Peyer's patch (tissue), 4 donors: ENCODE data around the gene DSC2. TPM values are rescaled to one million over a fixed set of nuclear protein-coding genes. Genes with fewer than 3 reads are reported as not detected.
A peak's percentile ranks its signal among the peaks of the same experiment; 100 is the strongest.

Experiments used
- DNase-seq, 3 donors: peaks; one replicate each; pipeline ENCODE4 v3.0.0-alpha.2; 2017 to 2019
- H3K27ac ChIP-seq, 4 donors: fragments of 200-600 bp; sonication (generic); one replicate each; pipeline ENCODE4 v1.5.1; 2016 to 2019
- H3K27me3 ChIP-seq, 2 donors: fragments of 200-600 bp; sonication (generic); one replicate each; pipeline ENCODE4 v1.5.1; 2019
- H3K36me3 ChIP-seq, 3 donors: fragments of 200-600 bp; sonication (generic); one replicate each; pipeline ENCODE4 v1.5.1; 2016 to 2019
- H3K4me1 ChIP-seq, 4 donors: fragments of 200-600 bp; sonication (generic); one replicate each; pipeline ENCODE4 v1.5.1; 2016 to 2019
- H3K4me3 ChIP-seq, 4 donors: fragments of 200-600 bp; sonication (generic); 1 replicate in 3 of 4; 2 replicates in 1 of 4; pipeline ENCODE4 v1.5.1; 2016 to 2019; ENCODE audit warnings: mild to moderate bottlenecking in 1 of 4
- H3K9me3 ChIP-seq, 4 donors: fragments of 200-600 bp; sonication (generic); one replicate each; pipeline ENCODE4 v1.5.1; 2016 to 2019; ENCODE audit warnings: mild to moderate bottlenecking in 1 of 4
- POLR2A ChIP-seq, 2 donors: fragments of 450-650 bp; IDR thresholded peaks; one replicate each; pipeline ENCODE4 v1.5.1; 2017; ENCODE audit warnings: antibody characterized with exemption in 2 of 2, mild to moderate bottlenecking in 2 of 2, moderate library complexity in 2 of 2
- total RNA-seq, 4 donors: library from RNA; depleted of rRNA; stranded (reverse); fragments of >200 nt; gene quantifications; one replicate each; pipeline ENCODE4 v1.1.0, GENCODE V29; 2016
- TF ChIP-seq, protein P1 (sequence below), 6 experiments: fragments of 450-650 bp in 4 of 6; fragments of 200-600 bp in 2 of 6; sonication (generic) in 1 of 6; IDR thresholded peaks; one replicate each; pipeline ENCODE4 v1.5.1; 2017 to 2019; ENCODE audit warnings: antibody characterized with exemption in 6 of 6, mild to moderate bottlenecking in 3 of 6, moderate library complexity in 1 of 6

The DSC2 gene
- total RNA-seq, 4 donors from 2014 or later, result 9.9 to 90.0 (median 59.6) TPM

DNA sequence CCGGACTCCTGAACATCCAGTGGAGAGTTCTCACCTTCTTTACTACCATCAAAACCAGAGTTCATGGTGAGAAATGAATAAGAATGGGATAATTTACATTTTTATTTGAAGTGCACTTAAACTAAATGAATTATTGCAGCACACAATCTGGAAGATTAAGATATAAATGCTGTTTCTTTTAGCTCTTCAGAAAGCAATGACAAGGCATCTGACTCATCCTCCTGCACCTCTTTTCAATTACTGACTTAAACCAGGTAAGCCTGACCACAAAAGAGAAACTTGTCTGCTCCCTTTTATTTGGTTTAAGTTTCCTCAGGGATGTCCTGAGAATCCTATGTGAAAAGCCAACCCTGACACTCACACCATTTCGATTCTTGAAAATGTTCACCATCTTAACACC lies 720 bp upstream of the DSC2 start:
- TF ChIP-seq, protein P1, sequence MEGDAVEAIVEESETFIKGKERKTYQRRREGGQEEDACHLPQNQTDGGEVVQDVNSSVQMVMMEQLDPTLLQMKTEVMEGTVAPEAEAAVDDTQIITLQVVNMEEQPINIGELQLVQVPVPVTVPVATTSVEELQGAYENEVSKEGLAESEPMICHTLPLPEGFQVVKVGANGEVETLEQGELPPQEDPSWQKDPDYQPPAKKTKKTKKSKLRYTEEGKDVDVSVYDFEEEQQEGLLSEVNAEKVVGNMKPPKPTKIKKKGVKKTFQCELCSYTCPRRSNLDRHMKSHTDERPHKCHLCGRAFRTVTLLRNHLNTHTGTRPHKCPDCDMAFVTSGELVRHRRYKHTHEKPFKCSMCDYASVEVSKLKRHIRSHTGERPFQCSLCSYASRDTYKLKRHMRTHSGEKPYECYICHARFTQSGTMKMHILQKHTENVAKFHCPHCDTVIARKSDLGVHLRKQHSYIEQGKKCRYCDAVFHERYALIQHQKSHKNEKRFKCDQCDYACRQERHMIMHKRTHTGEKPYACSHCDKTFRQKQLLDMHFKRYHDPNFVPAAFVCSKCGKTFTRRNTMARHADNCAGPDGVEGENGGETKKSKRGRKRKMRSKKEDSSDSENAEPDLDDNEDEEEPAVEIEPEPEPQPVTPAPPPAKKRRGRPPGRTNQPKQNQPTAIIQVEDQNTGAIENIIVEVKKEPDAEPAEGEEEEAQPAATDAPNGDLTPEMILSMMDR (IDR thresholded peaks at IDR 0.05), result no peak
- TF ChIP-seq POLR2A (IDR thresholded peaks at IDR 0.05), result no peak
- Histone ChIP-seq H3K4me3 (no peak overlapping the region), H3K27ac (no peak overlapping the region), H3K36me3 (no peaks in the 10 kb centered on the region), H3K27me3 (no peaks in the 10 kb centered on the region), H3K4me1 (peaks cover 0 to 3% (median 0%) of the 10 kb centered on the region in 4 donors), H3K9me3 (peaks cover 0 to 5% (median 0%) of the 10 kb centered on the region in 4 donors)
- DNase-seq, result no peak

DNA sequence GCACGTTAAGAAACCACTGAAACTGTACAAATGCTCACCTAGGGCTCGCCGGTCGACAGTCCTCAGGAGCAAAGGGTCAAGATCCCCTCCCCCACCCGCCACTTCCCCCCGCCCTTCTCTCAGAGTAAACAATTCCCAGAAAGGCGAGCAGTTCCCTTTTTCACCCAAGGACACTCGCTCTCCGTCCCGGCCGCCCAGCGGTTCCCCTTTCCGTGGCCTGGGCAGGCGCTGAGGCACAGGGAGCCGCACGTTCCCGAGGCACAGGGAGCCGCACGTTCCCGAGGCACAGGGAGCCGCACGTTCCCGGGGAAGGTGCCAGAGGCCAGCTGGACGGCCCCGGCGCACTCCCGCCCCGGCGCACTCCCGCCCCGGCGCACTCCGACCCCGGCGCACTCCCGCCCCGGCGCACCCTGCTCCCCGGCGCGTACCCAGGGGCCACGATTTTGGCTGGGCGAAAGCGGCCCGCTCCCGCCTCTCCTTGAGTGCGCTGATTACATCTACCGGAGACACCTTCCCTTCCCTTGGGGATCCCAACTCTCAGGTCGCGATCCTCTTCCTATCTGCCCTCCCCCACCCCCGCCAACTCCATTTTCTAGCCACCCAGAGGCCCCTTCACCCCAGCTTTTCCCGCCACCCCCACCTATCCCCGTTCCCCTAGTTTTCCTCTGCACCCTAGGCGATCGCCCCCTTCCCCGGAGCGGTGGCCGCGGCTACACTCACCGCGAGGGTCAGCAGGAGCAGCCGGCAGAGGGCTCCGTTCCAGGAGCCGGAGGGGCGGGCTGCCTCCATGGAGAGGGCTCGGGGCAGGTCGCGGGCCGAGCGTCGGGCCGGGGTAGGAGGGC lies 817 bp downstream of the DSC2 start:
- Histone ChIP-seq H3K36me3 (no peaks in the 10 kb centered on the region), H3K4me1 (peaks cover 0 to 3% (median 0%) of the 10 kb centered on the region in 4 donors), H3K27ac (peak overlapping the region; percentile 55 to 99 (median 96)), H3K27me3 (no peaks in the 10 kb centered on the region), H3K4me3 (peak overlapping the region; percentile 27 to 91 (median 56)), H3K9me3 (peaks cover 0 to 5% (median 0%) of the 10 kb centered on the region in 4 donors)
- DNase-seq, result peak in 2 of 3 donors; percentile 80 to 88
- TF ChIP-seq, protein P1 (IDR thresholded peaks at IDR 0.05), result peak in 1 of 6 experiments; percentile 9
- peak; percentile 73 to 78 for TF ChIP-seq POLR2A (IDR thresholded peaks at IDR 0.05)

DNA sequence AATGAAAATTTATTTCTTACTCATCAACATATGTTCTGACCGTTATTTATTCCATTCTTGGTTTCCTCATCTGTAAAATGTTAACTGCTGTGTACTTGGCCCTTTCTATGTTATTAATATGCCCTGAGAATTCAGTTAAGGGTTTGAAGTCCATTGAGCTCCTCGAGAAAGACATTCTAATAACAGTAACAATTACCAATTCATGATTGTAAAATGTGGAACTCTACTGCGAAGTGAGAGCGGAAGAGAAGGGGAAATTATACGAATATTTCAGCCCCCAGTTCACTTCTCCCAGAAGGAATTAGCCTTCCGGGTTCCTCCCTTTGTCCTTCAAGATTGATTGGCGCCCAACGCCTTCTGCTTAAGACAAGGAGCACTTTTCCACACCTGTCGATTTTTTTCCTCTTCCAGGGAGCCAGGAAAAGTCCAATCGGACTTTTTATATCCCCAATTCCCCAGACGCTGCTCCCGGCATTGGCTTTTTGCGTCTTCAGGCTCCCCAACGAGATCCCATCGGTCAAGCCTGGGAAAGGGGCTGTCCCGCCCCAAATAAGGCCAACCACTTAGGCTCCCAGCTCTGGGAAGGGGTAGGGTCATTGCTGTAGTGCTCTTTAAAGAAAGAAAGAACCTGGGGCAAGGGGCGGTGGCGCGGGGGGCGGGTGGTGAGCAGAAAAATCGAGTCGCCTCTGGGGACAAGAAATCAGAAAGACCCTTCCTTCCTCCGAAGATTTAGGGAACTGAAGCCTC lies 1.6 kb downstream of the DSC2 start:
- DNase-seq, result peak in 2 of 3 donors; percentile 49 to 62
- peak overlapping the region; percentile 27 to 91 (median 56) for H3K4me3 ChIP-seq

DNA sequence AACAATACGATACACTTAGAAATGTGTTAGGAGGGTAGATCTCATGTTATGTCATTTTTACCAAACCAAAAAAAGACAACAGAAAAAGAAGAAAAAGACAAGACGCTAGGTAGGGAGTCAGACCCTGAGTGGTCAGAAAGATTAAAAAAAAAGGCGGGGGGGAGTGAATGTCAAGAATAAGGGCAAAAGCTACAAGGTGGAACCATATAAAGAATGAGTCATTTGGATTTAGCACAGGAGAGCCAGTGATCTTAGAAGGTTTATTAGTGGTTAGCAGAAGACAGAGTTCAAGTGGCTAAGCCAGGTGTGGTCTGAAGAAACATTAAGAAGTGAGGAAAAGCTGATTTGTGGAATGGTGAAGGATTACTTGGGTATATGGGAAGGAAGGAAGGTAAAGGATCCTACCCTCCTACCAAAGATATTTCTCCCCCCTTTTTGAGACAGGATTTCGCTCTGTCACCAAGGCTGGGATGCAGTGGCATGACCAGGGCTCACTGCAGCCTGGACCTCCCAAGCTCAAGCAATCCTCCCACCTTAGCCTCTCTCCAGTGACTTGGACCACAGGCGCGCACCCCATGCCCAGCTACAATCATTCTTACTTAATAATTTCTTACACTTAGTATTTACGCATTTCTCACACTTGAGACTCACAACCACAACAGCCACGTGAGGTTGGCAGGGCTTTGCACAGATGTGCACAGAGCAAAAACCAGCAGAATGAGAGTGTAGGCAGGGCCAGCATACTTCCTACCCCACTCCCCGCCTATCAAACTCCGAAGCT lies 2.6 kb downstream of the DSC2 start:
- Histone ChIP-seq H3K27ac (peak overlapping the region in 3 of 4 donors; percentile 95 to 99 (median 96)), H3K4me3 (peak overlapping the region in 2 of 4 donors; percentile 61 to 91), H3K36me3 (no peaks in the 10 kb centered on the region), H3K4me1 (peaks cover 0 to 3% (median 0%) of the 10 kb centered on the region in 4 donors), H3K27me3 (no peaks in the 10 kb centered on the region), H3K9me3 (peaks cover 0 to 5% (median 0%) of the 10 kb centered on the region in 4 donors)
- TF ChIP-seq POLR2A (IDR thresholded peaks at IDR 0.05), result peak in 1 of 2 donors; percentile 26
- TF ChIP-seq, protein P1 (IDR thresholded peaks at IDR 0.05), result no peak
- peak in 2 of 3 donors; percentile 46 to 55 for DNase-seq

More for the DNA sequence above, 1.6 kb downstream of the DSC2 start:
- no peaks in the 10 kb centered on the region for H3K36me3 ChIP-seq
- H3K27ac ChIP-seq, result peak overlapping the region; percentile 55 to 99 (median 96)
- H3K27me3 ChIP-seq, result no peaks in the 10 kb centered on the region
- peaks cover 0 to 3% (median 0%) of the 10 kb centered on the region in 4 donors for H3K4me1 ChIP-seq
- TF ChIP-seq POLR2A (IDR thresholded peaks at IDR 0.05), result peak; percentile 42 to 47
- TF ChIP-seq, protein P1 (IDR thresholded peaks at IDR 0.05), result no peak
- peaks cover 0 to 5% (median 0%) of the 10 kb centered on the region in 4 donors for H3K9me3 ChIP-seq

DNA sequence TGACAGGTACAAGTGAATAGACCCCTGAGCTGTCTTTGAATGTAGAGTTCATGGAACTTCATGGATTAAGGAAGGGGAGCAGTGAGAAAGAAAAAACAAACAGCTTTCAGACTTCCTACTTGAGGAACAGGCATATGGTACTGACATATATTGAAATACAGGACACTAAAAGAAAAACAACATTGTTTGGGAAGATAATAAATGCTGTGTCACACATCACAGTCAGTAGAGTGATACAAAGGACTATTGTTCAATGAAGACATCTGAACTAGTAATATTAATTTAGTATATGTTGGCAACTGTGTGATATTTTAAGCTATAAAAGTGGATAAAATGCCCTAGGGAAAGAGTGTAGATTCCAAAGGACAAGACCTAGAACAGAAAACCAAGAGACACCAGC lies 3.3 kb downstream of the DSC2 start:
- Histone ChIP-seq H3K4me3 (peak overlapping the region in 2 of 4 donors; percentile 61 to 91), H3K9me3 (peaks cover 0 to 5% (median 0%) of the 10 kb centered on the region in 4 donors), H3K4me1 (peaks cover 0 to 3% (median 0%) of the 10 kb centered on the region in 4 donors), H3K27me3 (no peaks in the 10 kb centered on the region), H3K36me3 (no peaks in the 10 kb centered on the region), H3K27ac (peak overlapping the region in 3 of 4 donors; percentile 95 to 99 (median 96))
- DNase-seq, result no peak
- TF ChIP-seq, protein P1 (IDR thresholded peaks at IDR 0.05), result no peak
- TF ChIP-seq POLR2A (IDR thresholded peaks at IDR 0.05), result no peak
